Activated T-cell treated with anti-CD3 and anti-CD28 coated beads, Interleukin-2, amount 50 U/mL, for 72 hours (primary cell): ENCODE results near the gene CRIM1. TPM values are rescaled to one million over a fixed set of nuclear protein-coding genes. Genes with fewer than 3 reads are reported as not detected.
A peak's percentile ranks its signal among the peaks of the same experiment; 100 is the strongest.

Experiments used
- ATAC-seq, 2 donors: fragments of 150-1000 bp; cut with Tn5 transposase; replicated peaks in 1 of 2; 2 replicates each; pipeline ENCODE4 v1.10.0; 2021; ENCODE audit warnings: moderate library complexity in 2 of 2, mild to moderate bottlenecking in 1 of 2
- DNase-seq, 2 donors: peaks; one replicate each; pipeline ENCODE4 v3.0.0; 2021 to 2022; ENCODE audit warnings: mixed read lengths in 1 of 2
- H3K27ac Mint-ChIP-seq: one replicate; pipeline ENCODE4 v1.8.0; 2022; ENCODE audit warnings: mild to moderate bottlenecking, moderate library complexity, mixed read lengths
- H3K27me3 Mint-ChIP-seq: one replicate; pipeline ENCODE4 v1.8.0; 2022; ENCODE audit warnings: low read depth, mixed read lengths
- H3K36me3 Mint-ChIP-seq, 2 donors: one replicate each; pipeline ENCODE4 v1.8.0; 2022; ENCODE audit warnings: mixed read lengths in 2 of 2, mild to moderate bottlenecking in 1 of 2; ENCODE audit not compliant: insufficient read depth in 2 of 2
- H3K4me1 Mint-ChIP-seq: one replicate; pipeline ENCODE4 v1.8.0; 2022; ENCODE audit warnings: low read depth, mixed read lengths
- H3K4me3 Mint-ChIP-seq, 2 donors: one replicate each; pipeline ENCODE4 v1.8.0; 2022; ENCODE audit warnings: mild to moderate bottlenecking in 2 of 2, mixed read lengths in 2 of 2, moderate library complexity in 2 of 2
- H3K9me3 Mint-ChIP-seq, 2 donors: one replicate each; pipeline ENCODE4 v1.8.0; 2022; ENCODE audit warnings: mixed read lengths in 2 of 2
- total RNA-seq, 2 donors: library from RNA; stranded (reverse); gene quantifications; one replicate each; pipeline ENCODE4 v1.2.3, GENCODE V29; 2022

Gene CRIM1
- total RNA-seq, 2 donors from 2014 or later = 2.6 to 3.3 TPM

DNA sequence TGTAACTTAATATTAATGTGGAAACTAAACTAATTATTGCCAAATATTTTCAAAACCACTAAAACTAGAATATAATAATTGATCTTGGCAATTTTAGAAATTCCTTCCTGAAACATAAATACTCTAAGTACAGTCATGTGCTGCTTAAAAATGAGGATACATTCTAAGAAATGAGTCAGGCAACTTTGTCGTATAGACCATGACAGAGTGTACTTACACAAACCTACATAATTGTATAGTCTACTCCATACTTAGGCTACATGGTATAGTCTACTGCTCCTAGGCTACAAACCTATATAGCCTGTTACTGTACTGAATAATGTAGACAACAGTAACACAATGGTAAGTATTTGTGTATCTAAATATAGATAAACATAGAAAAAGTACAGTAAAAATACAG is 214.8 kb downstream of the CRIM1 start:
- H3K27me3 Mint-ChIP-seq = no peaks in the 10 kb centered on the region
- no peak overlapping the region for H3K27ac Mint-ChIP-seq
- DNase-seq = no peak
- H3K36me3 Mint-ChIP-seq = peaks cover 3 to 4% of the 10 kb centered on the region in 2 donors
- H3K4me1 Mint-ChIP-seq = no peaks in the 10 kb centered on the region
- no peak for ATAC-seq
- no peak overlapping the region for H3K4me3 Mint-ChIP-seq
- no peaks in the 10 kb centered on the region for H3K9me3 Mint-ChIP-seq

DNA sequence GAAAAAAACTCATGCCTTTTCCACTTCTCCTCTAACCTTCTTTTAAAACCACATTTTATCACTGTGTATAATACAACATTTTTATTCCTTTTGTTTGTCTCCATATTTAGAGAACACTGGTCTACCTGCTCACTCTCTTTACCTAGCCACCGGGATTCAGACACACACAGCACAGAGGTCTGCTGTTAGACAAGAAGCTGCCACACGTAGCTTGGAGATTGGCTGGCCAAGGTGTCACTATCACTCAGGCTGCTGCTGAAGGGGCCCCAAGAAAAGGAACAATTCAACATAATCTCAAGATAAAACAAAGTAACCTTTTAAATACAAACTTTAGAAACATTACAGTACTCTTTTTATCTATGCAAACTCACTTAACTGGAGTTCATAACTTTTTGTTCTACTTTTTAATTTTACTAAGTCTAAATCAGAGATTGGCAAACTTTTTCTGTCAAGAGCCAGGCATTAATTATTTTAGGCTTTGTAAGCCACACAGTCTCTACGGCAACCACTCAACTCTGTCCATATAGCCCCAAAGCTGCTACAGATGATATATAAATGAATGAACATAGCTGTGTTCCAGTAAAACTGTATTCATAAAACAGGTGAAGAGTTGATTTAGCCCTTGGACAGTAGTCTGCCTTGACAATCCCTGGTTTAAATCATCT is 216.6 kb downstream of the CRIM1 start:
- Mint-ChIP-seq H3K27ac (no peak overlapping the region), H3K36me3 (peaks cover 3% of the 10 kb centered on the region in 2 donors), H3K4me1 (no peaks in the 10 kb centered on the region), H3K27me3 (no peaks in the 10 kb centered on the region), H3K9me3 (no peaks in the 10 kb centered on the region), H3K4me3 (no peak overlapping the region)
- ATAC-seq = no peak
- DNase-seq = no peak

DNA sequence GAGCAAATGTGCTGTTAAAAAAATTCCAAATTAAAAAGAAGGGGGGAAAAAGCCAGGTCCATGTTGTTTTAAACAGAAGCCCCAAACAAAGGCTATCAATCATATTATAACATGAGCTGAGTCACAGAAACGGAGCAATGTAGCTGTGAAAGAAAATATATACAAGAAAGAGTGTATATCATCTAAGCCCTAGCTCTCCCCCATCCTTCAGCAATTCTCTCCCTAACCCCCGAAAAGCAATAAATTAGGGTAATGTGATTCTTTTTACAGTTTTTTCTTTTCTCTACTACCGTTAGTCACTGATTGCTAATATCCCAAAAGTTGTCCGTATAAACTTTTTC is 217.1 kb downstream of the CRIM1 start:
- ATAC-seq = no peak
- H3K4me1 Mint-ChIP-seq = no peaks in the 10 kb centered on the region
- no peaks in the 10 kb centered on the region for H3K27me3 Mint-ChIP-seq
- no peak overlapping the region for H3K27ac Mint-ChIP-seq
- no peak for DNase-seq
- no peaks in the 10 kb centered on the region for H3K9me3 Mint-ChIP-seq
- H3K4me3 Mint-ChIP-seq = no peak overlapping the region
- H3K36me3 Mint-ChIP-seq = peaks cover 3 to 5% of the 10 kb centered on the region in 2 donors

DNA sequence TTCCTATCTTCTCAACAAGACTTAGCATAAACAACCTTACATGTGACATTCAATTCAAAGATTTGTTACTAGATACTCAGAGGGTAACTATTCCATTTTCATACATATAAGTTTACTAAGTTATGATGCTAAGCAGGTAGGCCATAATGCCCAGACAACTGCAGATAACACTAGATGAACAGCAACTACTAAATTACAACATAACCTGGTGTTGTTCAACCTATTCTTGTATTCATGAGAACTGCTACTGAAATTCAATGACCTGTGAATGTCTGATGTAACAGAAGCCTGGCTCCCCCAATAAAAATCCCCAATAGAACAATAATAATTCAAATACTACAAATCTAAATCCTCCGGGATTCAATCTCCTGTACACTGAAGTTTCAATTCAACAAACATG is 217.6 kb downstream of the CRIM1 start:
- H3K4me3 Mint-ChIP-seq = no peak overlapping the region
- H3K36me3 Mint-ChIP-seq = peaks cover 5 to 9% of the 10 kb centered on the region in 2 donors
- H3K9me3 Mint-ChIP-seq = no peaks in the 10 kb centered on the region
- DNase-seq (no peak), ATAC-seq (no peak)
- peaks cover under 1% of the 10 kb centered on the region for H3K4me1 Mint-ChIP-seq
- no peak overlapping the region for H3K27ac Mint-ChIP-seq
- no peaks in the 10 kb centered on the region for H3K27me3 Mint-ChIP-seq

DNA sequence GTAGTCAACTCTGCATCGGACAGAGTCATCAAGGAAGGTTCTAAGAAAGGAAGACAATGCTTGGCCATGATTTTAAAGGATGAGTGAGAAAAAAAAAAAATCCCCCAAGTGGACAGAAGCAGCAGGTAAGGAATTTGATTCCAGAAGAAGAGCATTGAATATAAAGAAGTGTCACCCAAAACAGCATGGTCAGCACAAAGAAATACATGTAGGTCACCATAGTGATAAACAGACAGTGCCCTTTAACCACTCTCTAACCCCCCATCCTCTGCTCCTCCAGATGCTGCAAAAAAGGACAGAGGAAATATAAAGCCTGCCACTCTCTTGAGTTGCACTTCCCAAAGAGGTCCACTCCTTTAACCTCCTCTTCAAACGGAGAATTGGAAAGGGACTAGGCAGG is 219.0 kb downstream of the CRIM1 start:
- Mint-ChIP-seq H3K27me3 (no peaks in the 10 kb centered on the region), H3K27ac (no peak overlapping the region), H3K9me3 (no peaks in the 10 kb centered on the region), H3K4me1 (peaks cover 14% of the 10 kb centered on the region), H3K4me3 (no peak overlapping the region), H3K36me3 (peaks cover 14 to 18% of the 10 kb centered on the region in 2 donors)
- DNase-seq (no peak), ATAC-seq (no peak)

DNA sequence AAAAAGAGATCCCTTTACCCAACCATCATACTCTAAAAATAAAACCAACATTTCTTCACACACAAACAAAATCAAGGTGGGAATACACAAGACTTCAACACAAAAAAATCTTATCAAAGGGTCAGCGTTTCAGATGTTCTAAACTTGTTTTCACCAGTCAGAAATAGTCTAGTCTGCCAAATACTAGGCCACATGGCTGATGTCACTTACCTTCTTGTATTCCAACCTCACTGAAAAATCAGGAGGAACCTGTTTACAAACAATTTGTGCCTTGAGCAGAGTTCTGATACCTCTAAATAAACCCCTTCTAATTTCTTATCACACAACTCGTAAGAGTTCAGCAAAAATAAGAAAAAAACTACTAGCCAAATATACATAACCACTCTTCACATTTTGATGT is 222.3 kb downstream of the CRIM1 start:
- H3K4me1 Mint-ChIP-seq = peaks cover 15% of the 10 kb centered on the region
- no peak overlapping the region for H3K27ac Mint-ChIP-seq
- peaks cover 16 to 26% of the 10 kb centered on the region in 2 donors for H3K36me3 Mint-ChIP-seq
- ATAC-seq (no peak), DNase-seq (no peak)
- H3K4me3 Mint-ChIP-seq = no peak overlapping the region
- H3K9me3 Mint-ChIP-seq = no peaks in the 10 kb centered on the region
- H3K27me3 Mint-ChIP-seq = no peaks in the 10 kb centered on the region

DNA sequence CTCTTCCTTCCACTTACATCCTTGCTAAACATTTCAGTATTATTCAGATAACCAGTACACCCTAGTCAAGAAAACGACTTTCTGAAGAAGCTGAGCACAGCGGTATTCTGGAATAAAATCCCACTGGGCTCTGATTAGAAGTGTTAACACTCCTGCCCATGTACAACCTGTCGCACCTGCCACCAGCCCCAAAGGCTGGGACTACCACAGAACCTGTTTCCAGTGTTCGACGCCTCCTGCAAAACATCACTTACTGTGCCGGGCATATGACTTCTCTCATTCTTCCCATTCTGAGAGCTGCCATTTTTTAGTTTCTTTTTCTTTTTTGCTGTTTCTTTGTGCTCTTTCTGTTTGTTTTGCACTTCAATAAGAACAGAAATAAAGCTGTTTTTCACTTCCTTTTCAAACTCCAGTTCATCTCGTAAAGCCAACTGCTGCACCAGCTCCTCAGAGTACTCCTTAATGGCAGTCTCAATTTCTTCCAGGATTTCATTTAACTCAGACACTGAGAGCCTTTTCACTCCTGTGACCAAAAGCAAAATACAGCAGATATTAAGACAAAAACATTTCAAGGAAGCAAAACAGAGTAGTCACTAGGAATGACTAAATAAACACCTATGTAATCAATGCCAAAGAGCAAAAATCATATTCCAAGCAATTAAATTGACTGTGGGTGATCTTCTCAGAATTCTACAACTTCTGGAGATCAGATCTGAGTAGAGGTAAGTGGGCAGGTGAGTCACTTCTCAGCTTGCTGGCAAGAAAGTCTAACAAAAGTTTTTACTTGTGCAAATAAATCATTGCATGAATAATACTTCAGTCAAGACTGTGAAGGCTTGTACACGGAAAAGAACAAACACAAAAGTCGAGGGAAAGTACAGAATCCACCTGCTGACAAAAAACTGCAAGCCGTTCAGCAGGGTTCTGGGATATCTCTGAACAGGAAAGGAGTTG is 223.0 kb downstream of the CRIM1 start:
- Mint-ChIP-seq H3K4me1 (peaks cover 15% of the 10 kb centered on the region), H3K9me3 (no peaks in the 10 kb centered on the region), H3K4me3 (peak overlapping the region; percentile 20 to 45), H3K36me3 (peaks cover 16 to 26% of the 10 kb centered on the region in 2 donors), H3K27ac (peak overlapping the region; percentile 89), H3K27me3 (no peaks in the 10 kb centered on the region)
- ATAC-seq = peak; percentile 72 to 80
- DNase-seq = no peak

DNA sequence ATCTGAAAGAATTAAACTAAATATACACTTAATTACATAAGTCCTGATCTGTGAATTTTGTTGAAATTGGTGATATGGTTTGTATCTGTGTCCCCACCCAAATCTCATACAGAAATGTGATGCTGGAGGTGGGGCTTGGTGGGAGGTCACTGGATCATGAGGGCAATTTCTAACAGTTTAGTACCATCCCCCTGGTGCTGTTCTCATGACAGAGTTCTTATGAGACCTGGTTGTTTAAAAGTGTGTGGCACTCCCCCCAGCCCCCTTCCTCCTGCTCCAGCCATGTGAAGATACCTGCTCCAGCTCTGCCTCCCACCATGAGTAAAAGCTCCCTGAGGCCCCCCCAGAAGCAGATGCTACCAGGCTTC is 223.7 kb downstream of the CRIM1 start:
- Mint-ChIP-seq H3K4me1 (peaks cover 15% of the 10 kb centered on the region), H3K36me3 (peaks cover 16 to 25% of the 10 kb centered on the region in 2 donors), H3K27me3 (no peaks in the 10 kb centered on the region), H3K4me3 (no peak overlapping the region), H3K27ac (peak overlapping the region; percentile 40), H3K9me3 (no peaks in the 10 kb centered on the region)
- peak; percentile 13 to 32 for ATAC-seq
- DNase-seq = no peak

DNA sequence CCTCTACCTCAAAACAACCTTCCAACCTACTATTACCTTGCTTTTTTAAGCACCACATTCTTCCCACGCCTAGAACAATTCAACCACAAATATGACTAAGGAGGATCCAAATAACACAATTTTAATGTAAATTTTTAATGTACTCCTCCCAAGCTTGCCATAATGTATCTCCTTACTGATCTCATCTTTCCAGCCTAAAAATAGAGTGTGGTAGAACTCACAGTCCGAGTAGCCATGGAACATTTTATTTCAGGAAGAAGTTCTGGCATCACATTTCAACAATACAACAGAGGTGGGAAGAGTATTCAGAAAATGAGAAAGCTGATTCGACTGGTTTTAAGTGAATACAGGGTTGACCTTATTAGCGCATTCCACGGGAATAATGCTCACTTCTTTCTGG is 227.0 kb downstream of the CRIM1 start:
- no peaks in the 10 kb centered on the region for H3K9me3 Mint-ChIP-seq
- H3K27me3 Mint-ChIP-seq = no peaks in the 10 kb centered on the region
- DNase-seq (no peak), ATAC-seq (no peak)
- H3K4me3 Mint-ChIP-seq = no peak overlapping the region
- no peak overlapping the region for H3K27ac Mint-ChIP-seq
- peaks cover 13 to 25% of the 10 kb centered on the region in 2 donors for H3K36me3 Mint-ChIP-seq
- H3K4me1 Mint-ChIP-seq = peaks cover 20% of the 10 kb centered on the region

DNA sequence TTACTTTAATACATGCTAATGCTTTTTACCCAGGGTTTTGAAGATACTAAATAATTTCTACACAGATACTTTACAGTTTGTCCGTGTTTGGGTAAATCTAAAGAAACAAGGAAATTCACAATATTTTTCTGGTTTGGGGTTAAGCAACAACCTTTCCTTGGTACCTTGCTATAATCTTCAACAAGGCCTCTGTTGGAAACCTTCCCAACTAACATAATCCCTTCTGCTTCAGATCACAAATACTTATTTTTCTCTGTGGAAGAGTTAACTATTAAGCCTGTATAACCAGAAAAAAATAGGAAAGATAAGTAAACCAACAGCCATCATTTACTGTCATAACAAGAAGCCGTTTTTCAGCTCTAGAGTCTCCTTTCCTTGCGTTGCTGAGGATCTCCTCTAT is 227.4 kb downstream of the CRIM1 start:
- Mint-ChIP-seq H3K4me3 (no peak overlapping the region), H3K36me3 (peaks cover 13 to 21% of the 10 kb centered on the region in 2 donors), H3K9me3 (no peaks in the 10 kb centered on the region), H3K27me3 (no peaks in the 10 kb centered on the region), H3K4me1 (peaks cover 20% of the 10 kb centered on the region), H3K27ac (no peak overlapping the region)
- ATAC-seq = no peak
- DNase-seq = no peak

DNA sequence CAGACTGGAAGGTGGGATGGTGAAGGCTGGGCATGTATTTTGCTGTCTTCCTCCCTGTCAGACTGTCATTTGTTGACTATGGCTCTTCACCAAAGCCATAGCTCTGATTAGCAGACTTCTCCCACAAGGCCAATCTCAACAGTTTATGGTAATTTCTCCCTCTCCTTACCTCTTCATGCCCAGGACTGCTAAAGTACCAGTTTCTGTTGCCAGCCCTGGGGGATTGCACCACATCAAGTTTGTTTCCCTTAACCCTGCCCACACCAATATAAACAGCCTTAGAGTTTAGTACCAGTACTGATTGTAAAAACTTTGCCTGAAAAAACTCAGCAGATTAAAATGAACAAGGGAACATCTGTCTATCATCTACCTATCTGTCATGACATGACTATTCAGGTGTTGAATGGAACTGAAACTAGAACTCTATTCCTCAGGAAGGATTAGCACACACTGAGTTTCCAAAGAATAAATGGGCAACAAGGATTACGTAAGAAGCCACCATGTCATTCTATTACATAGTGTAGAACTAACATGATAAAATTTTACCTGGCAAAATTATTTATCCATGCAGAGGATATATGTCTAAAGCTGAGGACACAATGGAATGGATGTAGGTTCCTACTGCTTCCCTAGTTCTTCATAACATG is 228.7 kb downstream of the CRIM1 start:
- Mint-ChIP-seq H3K36me3 (peaks cover 2 to 10% of the 10 kb centered on the region in 2 donors), H3K4me3 (no peak overlapping the region), H3K27me3 (no peaks in the 10 kb centered on the region), H3K4me1 (peaks cover 9% of the 10 kb centered on the region), H3K9me3 (no peaks in the 10 kb centered on the region), H3K27ac (no peak overlapping the region)
- no peak for ATAC-seq
- DNase-seq = no peak

DNA sequence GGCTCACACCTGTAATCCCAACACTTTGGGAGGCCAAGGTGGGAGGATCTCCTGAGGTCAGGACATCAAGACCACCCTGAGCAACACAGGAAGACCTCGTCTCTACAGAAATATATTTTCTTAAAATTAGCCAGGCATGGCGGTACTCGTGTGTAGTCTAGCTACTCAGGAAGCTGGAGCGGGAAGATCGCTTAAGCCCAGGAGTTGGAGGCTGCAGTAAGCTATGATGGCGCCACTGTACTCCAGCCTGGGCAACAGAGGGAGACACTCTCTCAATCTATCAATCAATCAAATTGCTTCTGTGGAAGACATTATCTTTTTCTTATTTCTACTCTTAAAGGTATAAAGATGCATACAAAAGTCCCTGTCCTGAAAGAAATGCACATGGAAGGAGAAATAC is 231.1 kb downstream of the CRIM1 start:
- peaks cover 0 to 13% of the 10 kb centered on the region in 2 donors for H3K36me3 Mint-ChIP-seq

DNA sequence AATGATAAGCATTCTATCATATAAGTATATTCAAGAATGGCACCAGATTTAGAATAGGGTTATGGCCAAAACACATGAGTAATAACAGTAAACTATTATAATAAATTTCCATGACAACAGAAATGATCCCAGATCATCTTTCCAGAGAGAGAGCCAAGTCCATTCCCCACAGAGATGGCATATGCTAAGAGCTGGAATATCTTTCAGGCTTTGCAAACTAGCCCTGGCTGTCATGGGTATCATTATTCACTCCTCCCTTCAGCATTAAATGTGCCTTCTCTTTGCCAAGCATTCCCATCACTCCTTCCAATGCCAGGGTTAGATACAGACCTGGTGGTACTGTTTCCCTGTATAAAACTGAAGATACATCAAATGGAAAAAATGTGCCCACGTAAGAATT is 231.5 kb downstream of the CRIM1 start:
- Mint-ChIP-seq H3K4me3 (no peak overlapping the region), H3K27ac (no peak overlapping the region), H3K4me1 (peaks cover 14% of the 10 kb centered on the region), H3K9me3 (no peaks in the 10 kb centered on the region), H3K27me3 (no peaks in the 10 kb centered on the region), H3K36me3 (peaks cover 0 to 10% of the 10 kb centered on the region in 2 donors)
- ATAC-seq (no peak), DNase-seq (no peak)

More for the DNA sequence above, 231.1 kb downstream of the CRIM1 start:
- ATAC-seq (no peak), DNase-seq (no peak)
- Mint-ChIP-seq H3K27ac (no peak overlapping the region), H3K27me3 (no peaks in the 10 kb centered on the region), H3K9me3 (no peaks in the 10 kb centered on the region), H3K4me3 (no peak overlapping the region), H3K4me1 (peaks cover 11% of the 10 kb centered on the region)
